Activated naive CD8-positive, alpha-beta T cell treated with anti-CD3 and anti-CD28 coated beads, Interleukin-2, amount 10 ng/mL, durations not matched to agents 7 days and 5 days (primary cell): ENCODE measurements around the gene TLK2. TPM values are rescaled to one million over a fixed set of nuclear protein-coding genes. Genes with fewer than 3 reads are reported as not detected.
"Not testable (repeated sequence)": the region's sequence is repeated elsewhere in the genome, so short reads cannot be mapped to it uniquely, and the experiment has no call there.

Experiments used
- ATAC-seq: fragments of 150-1000 bp; cut with Tn5 transposase; one replicate; pipeline ENCODE4 v1.10.0; 2021; ENCODE audit warnings: low read depth, moderate library complexity
- POLR2A ChIA-PET: fragments of 350-600 bp; sonication (Branson Sonifier 250); formaldehyde crosslinking; loops from one replicate; lab custom pipeline; 2021; ENCODE audit warnings: antibody characterized with exemption; lab: Charles Lee
- DNase-seq: peaks from one replicate; pipeline ENCODE4 v3.0.0; 2021
- H3K27ac Mint-ChIP-seq: one replicate; pipeline ENCODE4 v1.8.0; 2022; ENCODE audit warnings: mild to moderate bottlenecking, mixed read lengths
- H3K27me3 Mint-ChIP-seq: one replicate; pipeline ENCODE4 v1.8.0; 2022; ENCODE audit warnings: mild to moderate bottlenecking, moderate library complexity, mixed read lengths
- H3K36me3 Mint-ChIP-seq: one replicate; pipeline ENCODE4 v1.8.0; 2021; ENCODE audit warnings: mild to moderate bottlenecking, mixed read lengths
- H3K4me1 Mint-ChIP-seq: one replicate; pipeline ENCODE4 v1.8.0; 2021; ENCODE audit warnings: mixed read lengths
- H3K4me3 Mint-ChIP-seq: one replicate; pipeline ENCODE4 v1.8.0; 2022; ENCODE audit warnings: mild to moderate bottlenecking, moderate library complexity, mixed read lengths
- H3K9me3 Mint-ChIP-seq: one replicate; pipeline ENCODE4 v1.8.0; 2021; ENCODE audit warnings: mixed read lengths
- total RNA-seq, 2 experiments: library from RNA; stranded (reverse); gene quantifications; one replicate each; pipeline ENCODE4 v1.2.3, GENCODE V29; 2021

TLK2 gene
- total RNA-seq, 2 experiments from 2014 or later, result 47.1 to 59.3 TPM

DNA sequence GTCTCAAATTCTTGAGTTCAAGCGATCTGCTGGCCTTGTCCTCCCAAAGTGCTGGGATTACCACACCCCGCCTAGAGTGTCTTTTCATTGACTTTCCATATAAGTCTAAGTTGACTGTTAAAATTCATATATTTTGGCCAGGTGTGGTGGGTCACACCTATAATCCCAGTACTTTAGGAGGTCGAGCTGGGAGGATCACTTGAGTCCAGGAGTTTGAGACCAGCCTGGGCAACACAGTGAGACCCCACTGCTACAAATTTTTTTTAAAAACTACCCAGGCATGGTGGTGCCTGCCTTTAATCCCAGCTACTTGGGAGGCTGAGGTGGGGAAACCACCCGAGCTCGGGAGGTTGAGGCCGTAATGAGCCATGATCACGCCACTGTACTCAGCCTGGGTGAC, 127.0 kb downstream of the TLK2 start:
- H3K4me3 Mint-ChIP-seq, result no peak overlapping the region
- H3K27ac Mint-ChIP-seq, result no peak overlapping the region
- H3K27me3 Mint-ChIP-seq, result no peaks in the 10 kb centered on the region
- H3K36me3 Mint-ChIP-seq, result peaks cover 35% of the 10 kb centered on the region
- POLR2A ChIA-PET, result no interaction called here
- ATAC-seq (no peak), DNase-seq (no peak)
- H3K4me1 Mint-ChIP-seq, result peaks cover 4% of the 10 kb centered on the region
- H3K9me3 Mint-ChIP-seq, result no peaks in the 10 kb centered on the region

- Mint-ChIP-seq H3K4me1 (peaks cover 1% of the 10 kb centered on the region), H3K9me3 (no peaks in the 10 kb centered on the region), H3K27ac (no peak overlapping the region), H3K4me3 (no peak overlapping the region), H3K27me3 (no peaks in the 10 kb centered on the region), H3K36me3 (peaks cover 29% of the 10 kb centered on the region)
- ATAC-seq, result no peak
- POLR2A ChIA-PET, result no interaction called here
- DNase-seq, result no peak
Observed at GRCh38 chr17:62611292-62611691, 132.7 kb downstream of the TLK2 start.

GRCh38 chr17:62611728-62612127, 133.1 kb downstream of the TLK2 start:
- ATAC-seq (no peak), DNase-seq (no peak)
- peaks cover 28% of the 10 kb centered on the region for H3K36me3 Mint-ChIP-seq
- H3K9me3 Mint-ChIP-seq, result no peaks in the 10 kb centered on the region
- no peaks in the 10 kb centered on the region for H3K27me3 Mint-ChIP-seq
- peaks cover 1% of the 10 kb centered on the region for H3K4me1 Mint-ChIP-seq
- POLR2A ChIA-PET, result no interaction called here
- no peak overlapping the region for H3K27ac Mint-ChIP-seq
- no peak overlapping the region for H3K4me3 Mint-ChIP-seq

- POLR2A ChIA-PET, H3K27ac Mint-ChIP-seq: not testable (repeated sequence)
Observed at GRCh38 chr17:62612289-62612688, 133.7 kb downstream of the TLK2 start.

GRCh38 chr17:62613095-62613494, 134.5 kb downstream of the TLK2 start:
- DNase-seq, POLR2A ChIA-PET, H3K4me3 Mint-ChIP-seq, H3K4me1 Mint-ChIP-seq, H3K27me3 Mint-ChIP-seq, H3K27ac Mint-ChIP-seq, ATAC-seq, H3K9me3 Mint-ChIP-seq: not testable (repeated sequence)
- peaks cover 22% of the 10 kb centered on the region for H3K36me3 Mint-ChIP-seq

More at GRCh38 chr17:62612289-62612688, 133.7 kb downstream of the TLK2 start:
- not testable (repeated sequence) for H3K4me1 Mint-ChIP-seq, H3K27me3 Mint-ChIP-seq, H3K4me3 Mint-ChIP-seq, DNase-seq, H3K9me3 Mint-ChIP-seq, ATAC-seq
- H3K36me3 Mint-ChIP-seq, result peaks cover 26% of the 10 kb centered on the region

DNA sequence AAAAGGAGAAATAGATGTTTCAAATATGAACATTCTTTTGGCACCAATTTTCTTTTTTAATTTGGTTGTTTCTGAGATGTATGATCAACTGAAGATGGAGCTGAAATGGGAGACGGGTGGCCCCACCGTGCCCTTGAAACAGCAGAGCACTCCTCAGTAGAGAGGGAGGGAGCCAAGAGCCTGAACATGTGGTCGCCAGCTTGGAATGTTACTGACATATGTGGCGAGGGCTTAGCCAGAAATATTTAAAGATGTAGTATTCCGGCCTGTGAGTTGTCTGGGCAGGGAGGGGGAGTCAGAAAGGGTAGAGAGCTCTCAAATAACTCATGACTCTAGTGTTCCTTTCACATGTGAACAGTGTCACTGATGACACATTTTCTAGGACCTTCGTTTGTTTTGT, 135.5 kb downstream of the TLK2 start:
- ATAC-seq (no peak), DNase-seq (no peak)
- POLR2A ChIA-PET, result no interaction called here
- no peak overlapping the region for H3K4me3 Mint-ChIP-seq
- H3K27ac Mint-ChIP-seq, result no peak overlapping the region
- H3K9me3 Mint-ChIP-seq, result no peaks in the 10 kb centered on the region
- peaks cover 20% of the 10 kb centered on the region for H3K36me3 Mint-ChIP-seq
- H3K27me3 Mint-ChIP-seq, result no peaks in the 10 kb centered on the region
- peaks cover 1% of the 10 kb centered on the region for H3K4me1 Mint-ChIP-seq

DNA sequence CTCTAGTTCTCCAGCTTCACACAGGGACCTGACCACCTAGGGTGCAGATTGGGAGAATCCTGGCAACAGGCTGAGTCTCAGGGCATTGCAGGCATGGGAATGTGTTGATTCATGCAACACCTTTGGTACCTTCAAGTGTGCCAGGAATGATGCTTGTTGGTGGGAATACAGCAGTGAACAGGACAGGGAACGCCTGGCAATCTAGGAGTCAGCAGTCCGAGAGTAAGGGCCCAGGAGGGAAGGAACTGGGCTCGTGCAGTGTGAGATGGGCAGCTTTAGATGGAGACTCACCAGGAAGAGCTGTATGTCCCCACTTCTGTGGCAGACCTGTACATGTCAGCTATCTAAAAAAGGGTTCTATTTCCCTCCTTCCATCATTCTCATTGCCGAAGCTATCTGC, 136.9 kb downstream of the TLK2 start:
- DNase-seq, result no peak
- ATAC-seq, result no peak
- H3K4me3 Mint-ChIP-seq, result no peak overlapping the region
- no peaks in the 10 kb centered on the region for H3K27me3 Mint-ChIP-seq
- peaks cover 1% of the 10 kb centered on the region for H3K4me1 Mint-ChIP-seq
- POLR2A ChIA-PET, result no interaction called here
- no peak overlapping the region for H3K27ac Mint-ChIP-seq
- peaks cover 11% of the 10 kb centered on the region for H3K36me3 Mint-ChIP-seq
- H3K9me3 Mint-ChIP-seq, result no peaks in the 10 kb centered on the region

- no peaks in the 10 kb centered on the region for H3K9me3 Mint-ChIP-seq
- no peak for DNase-seq
- H3K4me3 Mint-ChIP-seq, result no peak overlapping the region
- H3K27me3 Mint-ChIP-seq, result no peaks in the 10 kb centered on the region
- peaks cover 2% of the 10 kb centered on the region for H3K36me3 Mint-ChIP-seq
- POLR2A ChIA-PET, result no interaction called here
- peaks cover 1% of the 10 kb centered on the region for H3K4me1 Mint-ChIP-seq
- H3K27ac Mint-ChIP-seq, result no peak overlapping the region
- ATAC-seq, result no peak
Observed at GRCh38 chr17:62616993-62617893, 138.6 kb downstream of the TLK2 start.

- Mint-ChIP-seq H3K36me3 (peaks cover 3% of the 10 kb centered on the region), H3K27me3 (no peaks in the 10 kb centered on the region), H3K4me3 (no peak overlapping the region), H3K27ac (no peak overlapping the region), H3K4me1 (peaks cover 1% of the 10 kb centered on the region), H3K9me3 (no peaks in the 10 kb centered on the region)
- POLR2A ChIA-PET, result no interaction called here
- DNase-seq, result no peak
- no peak for ATAC-seq
Observed at GRCh38 chr17:62617894-62618472, 139.4 kb downstream of the TLK2 start.

DNA sequence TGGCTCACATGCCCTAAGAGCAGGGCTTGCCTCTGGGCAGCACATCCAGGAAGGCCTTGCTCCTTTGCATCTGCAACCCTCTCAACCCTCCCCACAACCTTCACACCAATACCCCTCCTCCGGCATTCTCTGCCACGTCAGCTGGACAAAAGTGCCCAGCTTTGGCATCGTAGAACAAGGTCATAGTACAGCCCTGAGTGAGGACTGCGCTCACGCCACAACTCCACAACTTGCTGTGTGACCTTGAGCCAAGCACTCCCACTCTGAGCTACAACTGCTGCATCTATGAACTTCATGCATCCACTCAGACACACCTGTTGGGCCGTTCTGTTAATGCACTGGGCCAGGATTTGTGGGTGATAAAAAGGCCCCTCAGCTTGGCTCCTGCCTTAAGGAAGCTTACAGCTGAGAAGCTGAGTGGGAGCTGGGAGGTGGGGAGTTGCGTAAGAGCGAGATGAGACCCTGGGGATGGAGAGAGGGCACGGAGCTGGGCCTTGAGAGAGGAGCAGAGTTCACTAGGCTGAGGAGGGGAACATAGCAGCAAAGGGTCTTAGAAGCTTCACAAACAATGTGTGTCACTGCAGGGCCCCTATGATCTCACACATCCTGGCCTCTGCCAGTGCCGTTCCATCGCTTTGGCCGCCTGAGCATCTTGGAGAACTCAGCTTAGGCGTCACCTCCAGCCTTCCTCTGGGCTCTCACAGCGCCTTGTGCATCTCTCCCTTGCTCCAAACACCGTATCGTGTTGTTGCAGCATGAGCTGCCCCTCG, 140.2 kb downstream of the TLK2 start:
- no peak overlapping the region for H3K4me3 Mint-ChIP-seq
- POLR2A ChIA-PET, result interaction anchor here (0.6 kb wide), 1 partner anchor 1628 kb away, joined by 3 read pairs; no protein-coding TSS in a partner anchor
- ATAC-seq (no peak), DNase-seq (no peak)
- no peaks in the 10 kb centered on the region for H3K9me3 Mint-ChIP-seq
- H3K27me3 Mint-ChIP-seq, result no peaks in the 10 kb centered on the region
- H3K27ac Mint-ChIP-seq, result no peak overlapping the region
- H3K36me3 Mint-ChIP-seq, result peaks cover 7% of the 10 kb centered on the region
- H3K4me1 Mint-ChIP-seq, result peaks cover 1% of the 10 kb centered on the region

DNA sequence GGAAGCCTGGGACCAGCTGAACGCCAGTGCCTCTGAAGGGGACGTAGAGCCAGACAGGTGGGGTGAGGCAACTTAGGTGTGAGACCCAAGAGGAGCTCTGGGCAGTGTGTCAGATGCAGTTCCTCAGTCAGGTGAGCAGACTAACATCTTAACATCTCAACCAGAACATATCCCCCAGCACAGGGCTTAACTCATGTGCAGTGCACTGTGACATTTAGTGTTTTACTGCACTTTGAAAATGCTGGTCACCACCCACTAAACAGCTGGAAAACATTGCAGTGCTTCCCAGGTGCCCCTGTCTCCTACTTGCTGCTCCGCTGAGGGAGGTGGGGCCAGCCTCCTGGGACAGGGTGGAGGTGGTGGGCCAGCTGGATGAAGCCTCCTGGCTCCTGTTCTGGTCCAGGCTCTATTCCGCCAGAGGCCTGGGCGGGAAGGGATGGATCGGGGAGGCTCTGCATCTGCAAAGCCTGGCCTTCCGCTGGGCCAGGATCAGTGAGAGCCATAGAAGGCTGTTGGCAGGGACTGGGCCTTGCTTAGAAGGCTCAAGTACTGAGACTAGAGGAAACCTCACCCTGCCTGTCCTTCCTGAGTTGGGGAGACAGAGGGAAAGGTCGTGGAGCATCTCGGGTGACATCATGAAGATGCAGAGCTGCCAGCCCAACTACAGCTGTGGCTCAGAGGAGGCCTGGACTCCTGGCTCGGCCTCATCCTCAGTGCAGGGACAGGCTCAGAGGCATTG, 141.0 kb downstream of the TLK2 start:
- no peak overlapping the region for H3K4me3 Mint-ChIP-seq
- DNase-seq (no peak), ATAC-seq (no peak)
- H3K4me1 Mint-ChIP-seq, result peaks cover 1% of the 10 kb centered on the region
- no peaks in the 10 kb centered on the region for H3K9me3 Mint-ChIP-seq
- H3K27ac Mint-ChIP-seq, result no peak overlapping the region
- POLR2A ChIA-PET, result interaction anchor here (0.6 kb wide), 1 partner anchor 1629 kb away, joined by 3 read pairs; no protein-coding TSS in a partner anchor
- peaks cover 10% of the 10 kb centered on the region for H3K36me3 Mint-ChIP-seq
- no peaks in the 10 kb centered on the region for H3K27me3 Mint-ChIP-seq

GRCh38 chr17:62621223-62621622, 142.6 kb downstream of the TLK2 start:
- Mint-ChIP-seq H3K9me3 (no peaks in the 10 kb centered on the region), H3K27ac (no peak overlapping the region), H3K36me3 (peaks cover 11% of the 10 kb centered on the region), H3K27me3 (no peaks in the 10 kb centered on the region), H3K4me1 (peaks cover 3% of the 10 kb centered on the region), H3K4me3 (no peak overlapping the region)
- no peak for DNase-seq
- no peak for ATAC-seq
- POLR2A ChIA-PET, result no interaction called here
